ENCODE results near the gene GLT6D1.

- no peak for TF ChIP-seq CTCF (IDR thresholded peaks at IDR 0.05; ENCODE audit: insufficient read depth, low read length, poor library complexity, severe bottlenecking)
- TF ChIP-seq EZH2phosphoT487 (conservative IDR thresholded peaks at IDR 0.05; ENCODE audit: low read length): no peak
Observed at GRCh38 chr9:135659252-135659651, 19.9 kb upstream of the GLT6D1 start.

All from SU-DHL-6 (cell line).